Stimulated activated CD8-positive, alpha-beta memory T cell treated with anti-CD3 and anti-CD28 coated beads, Interleukin-7, amount 100 ng/mL, for 1 hour (primary cell): ENCODE results near the gene POTEF.
"Not testable (repeated sequence)": the region's sequence is repeated elsewhere in the genome, so short reads cannot be mapped to it uniquely, and the experiment has no call there.

Experiments
- DNase-seq, 2 donors: peaks; one replicate each; pipeline ENCODE4 v3.0.0-alpha.2; 2020; ENCODE audit warnings: low read depth in 2 of 2

The POTEF gene

DNA sequence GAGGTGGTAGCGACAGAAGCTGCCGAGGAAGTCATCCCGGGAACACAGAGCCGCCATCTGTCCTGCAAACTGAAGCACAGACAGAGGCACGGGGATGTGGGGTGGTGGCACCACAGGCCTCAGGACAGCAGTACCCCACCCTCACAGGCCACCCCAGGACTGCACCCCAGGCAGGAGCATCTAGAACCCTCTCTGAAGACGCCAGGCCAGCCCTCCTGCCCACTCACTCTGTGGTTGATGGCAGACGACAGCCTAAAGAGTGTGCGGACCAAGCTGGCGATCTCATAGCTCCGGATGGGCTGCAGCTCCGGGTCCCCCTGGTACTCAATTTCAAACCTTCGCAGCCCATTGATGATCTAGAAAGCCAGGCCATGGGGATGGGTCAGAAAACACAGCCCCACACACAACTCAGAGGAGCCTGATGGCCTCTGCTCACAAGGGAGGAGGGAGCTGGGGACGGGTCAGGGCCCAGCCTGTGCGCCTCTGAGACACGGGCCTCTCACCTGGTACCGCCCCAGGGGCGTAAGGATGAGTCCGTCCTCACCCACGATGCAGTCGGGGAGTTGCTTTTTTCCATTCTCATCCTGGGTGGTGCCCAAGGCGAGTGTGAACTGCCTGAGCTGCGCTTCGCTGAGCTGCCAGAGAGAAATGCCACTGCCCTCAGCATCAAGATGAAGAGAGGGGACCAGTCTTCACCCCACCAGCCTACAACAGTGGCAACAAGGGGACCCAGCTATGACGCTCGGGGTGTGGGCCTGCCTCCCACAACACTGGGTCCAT is 24.0 kb upstream of the POTEF start:
- no peak for DNase-seq

DNA sequence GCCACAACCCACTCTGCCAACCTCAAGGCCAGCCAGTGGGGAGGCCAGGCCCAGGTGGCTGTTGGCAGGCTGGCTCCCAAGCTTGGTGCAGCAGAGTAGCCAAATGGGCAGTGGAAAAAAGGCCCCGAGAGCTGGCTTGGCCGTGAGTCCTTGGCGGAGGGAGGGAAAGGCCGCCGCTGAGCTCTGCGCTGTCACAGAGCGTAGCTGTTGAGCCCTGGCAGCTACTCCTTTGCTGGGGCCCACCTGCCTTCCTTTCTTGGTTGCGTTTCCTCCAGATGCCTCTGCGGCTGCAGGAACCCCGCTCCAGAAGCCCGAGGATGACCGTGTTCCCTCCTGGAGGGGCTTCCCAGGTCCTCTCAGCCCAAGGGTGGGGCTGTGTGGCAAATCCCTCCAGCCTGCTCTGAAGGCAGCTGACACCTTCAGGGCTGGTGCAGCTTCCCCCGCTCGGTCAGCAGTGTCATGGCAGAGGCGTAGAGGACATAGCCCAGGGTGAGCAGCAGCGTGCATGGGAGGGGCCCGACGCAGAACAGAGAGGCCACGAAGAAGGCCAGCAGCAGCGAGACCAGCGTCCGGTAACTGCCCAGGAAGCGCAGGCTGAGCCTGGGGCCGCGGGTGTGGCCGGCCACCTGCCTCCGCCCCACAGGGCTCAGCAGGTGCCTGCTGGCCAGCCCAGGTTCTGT is 23.3 kb upstream of the POTEF start:
- DNase-seq, result not testable (repeated sequence)

DNA sequence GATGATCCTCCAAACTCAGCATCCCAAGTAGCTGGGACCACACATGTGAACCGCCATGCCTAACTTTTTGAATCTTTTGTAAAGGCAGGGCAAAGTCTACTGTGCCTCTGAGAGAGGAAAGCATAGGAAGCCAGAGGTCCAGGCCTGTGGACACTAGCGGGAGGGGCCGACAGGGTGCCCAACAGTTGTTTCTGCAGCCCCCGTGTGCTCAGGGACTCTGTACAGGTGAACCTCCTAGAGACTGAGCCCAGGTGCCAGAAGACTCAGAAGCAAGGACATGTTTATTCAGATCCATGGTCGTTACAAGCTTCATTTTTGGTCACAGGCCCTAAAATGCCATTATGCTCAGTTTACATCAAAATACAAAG is 22.1 kb upstream of the POTEF start:
- DNase-seq, result not testable (repeated sequence)

DNA sequence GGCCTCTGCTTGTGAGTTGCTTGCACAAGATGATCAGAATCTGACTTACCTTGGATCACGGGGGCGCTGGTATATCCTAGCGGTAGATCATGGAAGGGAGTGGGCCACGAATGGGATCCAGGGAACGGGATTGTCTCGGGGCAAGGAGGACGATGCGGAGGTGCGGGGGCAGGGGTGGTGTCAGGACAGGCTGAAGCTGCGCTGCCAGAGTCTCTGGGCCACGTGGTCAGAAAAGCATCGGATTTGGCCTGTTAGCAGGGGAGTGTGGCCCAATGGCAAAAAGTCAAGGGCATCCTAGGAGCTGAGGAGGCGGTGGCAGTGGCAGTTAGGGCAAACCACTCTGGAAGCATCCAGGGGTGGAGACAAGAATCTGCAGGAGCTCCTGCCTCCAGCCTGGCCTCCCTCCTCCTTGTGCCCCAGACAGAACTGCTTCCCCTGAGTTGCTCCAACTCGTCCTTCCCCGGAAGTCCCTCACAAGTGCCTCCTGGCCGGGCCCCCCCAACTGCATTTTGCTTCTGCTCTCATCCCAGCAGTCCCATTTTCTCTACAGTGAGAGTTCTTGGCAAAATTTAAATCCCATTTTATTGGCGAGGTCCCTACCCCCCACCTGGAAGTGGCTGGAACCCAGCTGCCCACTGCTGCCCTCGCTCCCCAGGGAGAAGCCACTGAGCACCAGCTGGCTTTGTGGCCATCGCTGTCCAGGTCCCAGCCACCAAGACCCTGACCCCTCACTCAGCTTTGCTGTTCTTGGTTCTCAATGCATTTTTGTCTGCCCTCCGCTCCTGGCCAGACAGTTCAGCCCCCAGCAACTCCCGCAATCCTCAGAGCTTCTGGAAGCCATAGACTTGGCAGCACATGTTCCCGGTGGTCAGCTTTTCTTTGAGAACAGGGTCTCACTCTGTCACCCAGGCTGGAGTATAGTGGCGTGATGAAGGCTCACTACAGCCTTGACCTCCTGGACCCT is 21.4 kb upstream of the POTEF start:
- DNase-seq, result no peak

DNA sequence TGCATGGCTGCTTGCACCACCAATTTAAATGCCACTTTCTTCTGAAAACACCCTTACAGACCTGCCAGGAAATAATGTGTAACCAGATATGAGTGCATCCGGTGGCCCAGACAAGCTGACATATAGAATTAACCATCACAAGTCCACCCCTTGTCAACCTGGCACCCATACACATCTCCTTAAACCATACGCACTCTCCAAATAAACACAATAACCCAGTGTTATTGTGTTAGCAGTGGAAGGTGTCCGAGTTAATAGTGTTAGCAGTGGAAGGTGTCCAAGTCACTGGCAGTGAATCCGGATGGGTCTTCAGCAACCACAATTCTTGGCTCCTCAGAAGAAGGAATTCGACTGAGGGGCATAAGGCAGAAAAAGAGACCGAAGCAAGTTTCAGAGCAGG is 19.5 kb upstream of the POTEF start:
- not testable (repeated sequence) for DNase-seq

DNA sequence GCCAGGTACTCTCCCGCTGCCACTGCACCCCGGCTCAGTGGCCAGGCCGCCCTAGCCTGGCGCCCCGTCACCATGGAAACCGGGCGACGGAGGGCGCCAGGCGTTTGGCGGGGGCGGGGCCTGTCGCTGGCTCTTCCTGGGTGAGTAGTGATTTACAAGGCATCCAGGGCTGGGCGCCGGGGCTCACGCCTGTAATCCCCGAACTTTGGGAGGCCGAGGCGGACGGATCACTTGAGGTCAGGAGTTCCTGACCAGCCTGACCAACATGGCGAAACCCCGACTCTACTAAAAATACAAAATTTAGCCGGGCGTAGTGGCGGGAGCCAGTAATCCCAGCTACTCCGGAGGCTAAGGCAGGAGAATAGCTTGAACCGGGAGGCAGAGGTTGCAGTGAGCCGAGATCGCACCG is 16.0 kb upstream of the POTEF start, which contains the start of gene CCDC74B:
CCDC74B (minus strand) TSS at position 107 of the 409 bp plus-strand sequence. CDS start 116 bp downstream, outside the sequence.
- DNase-seq, result peak; percentile 12 to 27

DNA sequence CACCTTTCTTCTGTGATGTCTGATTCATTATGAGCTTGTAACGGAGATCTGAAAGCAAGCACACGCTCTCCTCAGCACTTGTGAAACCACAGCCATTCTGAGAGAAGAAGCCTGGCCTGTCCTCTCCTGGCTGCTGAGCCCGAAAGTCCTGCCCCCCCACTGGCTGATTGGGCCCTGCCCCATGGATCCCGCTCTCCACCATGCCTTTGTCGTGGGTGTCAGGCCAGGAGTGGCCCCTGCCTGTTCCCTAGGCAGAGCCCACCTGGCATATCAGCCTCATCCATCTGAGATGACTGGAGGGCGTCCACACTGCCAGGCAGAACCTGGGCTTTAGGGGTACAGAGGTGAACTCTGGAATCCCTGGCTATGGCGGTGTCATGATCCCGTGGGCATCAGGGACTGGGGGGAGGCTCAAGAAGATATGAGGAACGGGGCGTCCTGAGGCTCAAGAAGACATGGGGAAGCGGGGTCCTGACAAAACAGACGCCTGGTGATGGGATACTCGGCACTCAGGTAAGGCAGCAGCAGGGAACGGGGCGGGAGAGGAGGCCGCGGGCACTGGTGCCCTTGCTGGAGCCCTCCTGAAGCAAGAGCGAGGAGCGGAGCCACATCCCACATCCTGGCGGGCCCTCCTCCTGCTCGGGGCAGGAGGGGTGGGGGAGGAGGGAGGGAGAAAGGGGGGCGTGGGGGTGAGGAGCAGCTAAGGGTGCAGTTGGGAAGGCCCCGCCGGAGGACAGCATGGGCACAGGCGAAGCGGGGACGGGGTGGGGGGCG is 14.4 kb upstream of the POTEF start:
- not testable (repeated sequence) for DNase-seq

DNA sequence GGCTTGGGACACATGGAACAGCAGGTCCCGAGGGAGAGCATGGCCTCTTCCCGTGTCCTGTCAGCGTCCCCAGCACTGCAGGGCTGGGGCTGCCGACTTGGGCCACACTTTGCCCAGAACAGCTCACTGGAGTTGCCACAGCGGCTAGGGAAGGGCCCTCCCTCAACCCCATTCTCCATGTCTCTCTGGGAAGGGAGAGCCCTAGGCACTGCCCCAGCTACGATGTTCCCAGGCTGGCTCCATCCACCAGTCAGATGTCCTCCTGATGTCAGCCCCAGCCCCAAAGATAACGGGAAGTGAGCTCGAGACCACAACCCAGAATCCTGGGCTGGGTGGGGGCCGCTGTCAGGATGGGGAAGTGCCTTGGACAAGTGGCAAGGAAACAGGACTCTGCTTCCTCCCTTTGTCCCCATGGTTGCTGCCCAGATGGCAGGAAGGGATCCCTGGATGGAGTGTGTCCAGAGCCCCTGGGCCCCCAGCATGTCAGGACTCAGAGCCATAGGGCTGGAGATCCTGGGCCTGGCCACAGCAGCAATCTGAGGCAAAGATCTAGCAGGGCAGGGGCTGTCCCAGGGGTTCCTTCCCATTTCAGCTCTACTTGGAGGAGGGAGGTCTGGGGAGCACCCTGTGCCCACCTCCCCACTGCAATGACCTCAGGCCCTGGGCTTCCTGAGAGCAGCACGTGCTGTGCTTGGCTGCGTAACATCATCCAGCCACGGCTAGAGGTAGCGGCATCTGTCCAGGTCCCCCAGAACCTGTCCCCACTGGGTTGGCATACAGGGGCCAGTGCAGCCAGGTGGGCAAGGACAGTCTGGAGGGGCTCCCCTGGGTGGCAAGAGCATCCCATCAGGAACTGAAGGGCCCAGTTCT is 13.6 kb upstream of the POTEF start:
- DNase-seq, result not testable (repeated sequence)

DNA sequence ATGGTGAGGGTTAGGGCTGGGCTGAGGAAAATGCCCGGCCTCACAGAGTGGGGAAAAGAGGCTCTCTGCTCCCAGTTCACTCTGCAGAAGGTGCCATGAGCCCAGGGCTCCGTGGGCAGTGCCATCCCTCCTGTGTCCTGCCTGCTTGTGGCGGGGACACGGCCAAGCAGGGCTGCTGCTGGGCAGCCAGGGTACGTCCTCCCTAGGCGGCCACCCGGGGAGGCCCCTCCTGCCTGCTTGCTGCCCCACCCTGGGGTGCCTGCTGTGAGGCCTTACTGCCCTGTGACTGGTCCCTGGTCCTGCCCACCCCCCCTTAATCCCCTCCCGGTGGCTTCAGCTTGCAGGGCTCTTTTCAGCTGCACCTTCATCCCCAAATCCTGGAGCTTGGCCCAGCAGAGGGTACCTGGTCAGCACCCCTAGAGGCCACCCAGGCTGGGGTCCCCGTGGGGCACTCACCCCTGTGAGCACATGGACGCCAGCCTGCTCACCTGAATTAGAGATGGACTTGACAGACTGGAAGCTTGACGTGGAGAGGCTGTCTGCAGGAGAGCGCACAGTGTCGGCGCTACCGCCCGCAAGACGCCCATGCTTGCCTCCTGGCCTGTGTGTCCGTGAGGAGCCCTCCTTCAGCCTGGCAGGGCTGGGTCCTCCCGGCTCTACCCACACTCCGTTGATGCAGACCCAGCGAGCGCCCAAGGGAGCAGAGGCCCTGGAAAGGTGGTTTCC is 12.8 kb upstream of the POTEF start:
- DNase-seq, result not testable (repeated sequence)

DNA sequence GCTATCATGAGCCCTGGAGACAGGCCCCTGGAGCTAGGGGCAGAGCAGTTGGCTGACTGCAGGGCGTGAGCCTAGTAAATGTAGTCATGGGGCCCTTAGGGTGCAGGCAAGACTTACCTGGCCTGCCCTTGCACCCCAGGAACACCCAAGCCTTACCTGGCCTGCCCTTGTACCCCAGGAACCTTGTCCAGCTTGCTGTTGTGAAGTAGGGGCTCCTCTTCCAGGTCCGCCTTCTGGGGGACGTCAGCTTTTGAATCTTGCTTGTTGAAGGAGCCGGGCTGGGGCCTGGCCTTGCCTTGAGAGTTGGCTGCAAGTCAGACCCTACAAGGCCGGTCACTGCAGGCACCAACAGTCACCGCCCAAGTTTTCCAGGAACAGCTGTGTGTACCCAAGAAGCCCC is 12.0 kb upstream of the POTEF start:
- not testable (repeated sequence) for DNase-seq

DNA sequence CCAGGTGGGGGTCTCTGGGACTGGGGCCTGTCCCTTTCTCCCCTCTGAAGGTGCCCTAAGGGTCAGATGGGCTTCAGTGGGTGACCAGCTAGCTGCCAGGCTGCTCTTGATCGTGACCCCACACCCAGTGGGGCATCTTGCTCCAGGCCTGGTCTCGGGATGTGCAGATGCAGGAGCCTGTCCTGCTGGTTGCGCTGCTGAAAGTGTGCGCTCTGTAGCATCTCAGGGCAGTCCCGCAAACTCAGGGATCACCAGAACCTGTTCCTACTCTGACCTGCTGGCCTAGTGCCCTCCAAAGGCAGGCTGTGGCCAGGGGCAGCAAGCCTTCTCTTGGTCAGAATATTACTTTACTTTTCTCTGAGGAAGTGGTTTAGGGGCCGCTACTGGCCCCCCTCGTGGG is 11.5 kb upstream of the POTEF start:
- not testable (repeated sequence) for DNase-seq

DNA sequence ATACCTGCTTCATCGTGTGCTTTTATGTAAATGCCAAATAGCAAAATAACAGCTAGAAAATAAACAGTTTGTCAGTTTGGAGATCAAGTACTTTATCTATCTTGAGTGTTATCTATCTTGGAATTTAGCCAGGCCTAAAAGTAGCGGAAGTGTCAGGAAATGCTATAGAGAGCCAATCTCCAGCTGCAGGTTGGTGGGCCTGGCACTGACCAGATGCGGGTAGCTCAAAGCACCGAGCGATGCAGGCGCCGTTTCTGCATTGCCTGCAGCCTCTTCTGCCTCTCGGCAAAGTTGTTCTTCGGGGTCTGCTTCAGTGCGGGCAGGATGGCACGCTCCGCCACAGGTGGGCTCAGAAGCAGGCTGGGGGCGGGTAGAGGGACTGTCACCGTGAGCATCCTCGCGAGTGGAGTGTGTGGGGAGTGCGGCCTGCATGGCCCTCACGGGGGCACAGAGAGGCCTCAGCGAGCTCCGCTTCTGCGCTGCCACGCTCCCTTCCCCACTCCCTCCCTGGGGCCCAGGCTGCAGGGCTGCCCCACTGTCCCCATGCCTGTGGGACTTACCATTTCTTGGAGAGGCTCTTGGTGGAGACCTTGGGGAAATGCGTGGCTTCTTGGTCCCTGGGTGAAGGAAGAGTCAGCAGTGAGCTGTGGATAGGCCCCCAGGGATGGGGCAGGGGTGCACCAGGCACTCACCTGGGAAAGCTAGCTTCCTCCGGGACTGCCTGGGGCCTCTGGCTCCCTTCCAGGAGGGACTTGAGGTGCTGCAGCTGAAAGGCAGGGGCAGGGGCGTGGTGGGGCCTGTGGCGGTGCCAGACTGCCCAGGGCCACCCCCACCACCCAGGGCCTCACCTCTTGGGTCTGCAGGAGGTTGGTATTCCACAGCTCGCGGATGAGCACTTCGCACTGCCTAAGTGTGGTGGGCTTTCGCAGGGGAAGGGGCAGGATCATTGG is 10.6 kb upstream of the POTEF start:
- DNase-seq, result not testable (repeated sequence)

DNA sequence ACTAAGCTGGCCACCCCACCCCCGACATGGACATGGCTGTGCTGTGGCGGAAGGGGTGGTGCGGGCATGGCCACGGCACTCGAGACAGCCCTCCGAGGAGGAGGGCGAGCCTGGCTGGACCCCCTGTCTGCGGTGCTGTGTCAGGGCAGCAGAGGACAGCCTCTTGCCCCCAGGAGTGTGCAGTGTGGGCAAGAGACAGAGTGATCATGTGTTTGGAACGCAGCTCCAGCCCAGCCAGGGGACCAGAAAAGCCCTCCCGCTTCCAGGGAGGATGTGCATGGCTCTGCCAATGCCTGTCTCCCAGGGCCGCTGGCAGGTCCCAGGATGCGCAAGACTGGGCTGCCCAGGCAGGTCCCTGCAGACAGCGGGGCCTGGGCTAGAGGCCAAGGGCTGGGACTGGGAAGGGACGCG is 9.8 kb upstream of the POTEF start:
- not testable (repeated sequence) for DNase-seq

DNA sequence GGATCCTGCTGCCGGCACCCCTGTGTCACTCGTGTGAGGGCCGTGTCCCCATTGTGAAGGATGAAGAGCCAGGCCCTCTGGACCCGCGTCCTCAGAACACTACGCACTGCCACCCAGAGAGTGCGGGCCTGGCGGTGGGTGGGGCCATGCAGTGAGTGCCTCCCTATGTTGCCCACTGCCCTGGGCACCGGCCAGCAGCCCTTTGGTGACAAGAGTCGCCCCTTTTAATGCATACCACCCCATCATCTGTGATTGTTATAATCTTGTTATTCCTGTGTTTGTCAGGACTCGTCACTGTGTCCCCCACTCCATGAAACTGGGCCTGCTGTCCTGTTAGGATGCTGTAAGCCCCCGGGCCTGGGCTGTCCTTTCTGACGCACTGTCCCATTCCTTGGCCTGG is 9.3 kb upstream of the POTEF start:
- not testable (repeated sequence) for DNase-seq

DNA sequence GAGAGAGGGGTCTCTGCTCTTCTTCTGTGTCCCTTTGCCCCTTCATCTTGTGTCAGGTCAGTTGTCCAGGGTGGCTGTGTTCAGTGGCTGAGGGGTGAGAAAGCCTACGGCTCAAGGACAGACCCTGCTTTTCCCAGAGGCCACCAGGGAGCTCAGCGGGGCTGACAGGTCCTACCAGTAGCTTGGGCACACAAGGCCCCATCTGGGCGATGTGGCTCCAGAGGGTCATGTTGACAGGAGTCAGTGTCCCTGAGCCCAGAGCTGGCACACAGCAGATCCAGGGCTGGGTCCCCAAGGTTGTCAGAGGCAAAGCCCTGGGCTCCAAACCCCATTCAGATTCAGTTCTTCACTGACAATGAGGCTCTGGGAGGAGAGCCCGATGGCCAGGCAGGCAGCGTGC is 8.1 kb upstream of the POTEF start:
- not testable (repeated sequence) for DNase-seq

DNA sequence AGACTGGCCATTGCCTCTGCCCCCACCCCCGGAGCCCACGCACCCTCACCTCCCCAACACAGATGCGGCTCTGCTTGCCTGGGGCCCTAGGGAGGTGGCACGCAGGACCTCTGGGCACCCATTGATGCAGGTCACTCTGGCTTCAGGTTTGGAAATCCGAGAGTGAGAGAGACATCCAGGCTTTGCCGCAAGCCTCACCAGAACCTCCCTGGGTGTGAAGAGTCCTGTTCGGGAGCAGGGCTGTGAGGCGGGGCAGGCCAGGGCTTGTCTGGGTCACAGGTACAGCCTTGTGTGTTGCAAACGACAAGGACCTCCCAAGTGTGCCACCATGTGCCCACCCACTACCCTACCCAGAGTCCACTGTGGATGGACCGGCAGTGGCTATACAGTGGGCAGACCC is 7.5 kb upstream of the POTEF start:
- not testable (repeated sequence) for DNase-seq

DNA sequence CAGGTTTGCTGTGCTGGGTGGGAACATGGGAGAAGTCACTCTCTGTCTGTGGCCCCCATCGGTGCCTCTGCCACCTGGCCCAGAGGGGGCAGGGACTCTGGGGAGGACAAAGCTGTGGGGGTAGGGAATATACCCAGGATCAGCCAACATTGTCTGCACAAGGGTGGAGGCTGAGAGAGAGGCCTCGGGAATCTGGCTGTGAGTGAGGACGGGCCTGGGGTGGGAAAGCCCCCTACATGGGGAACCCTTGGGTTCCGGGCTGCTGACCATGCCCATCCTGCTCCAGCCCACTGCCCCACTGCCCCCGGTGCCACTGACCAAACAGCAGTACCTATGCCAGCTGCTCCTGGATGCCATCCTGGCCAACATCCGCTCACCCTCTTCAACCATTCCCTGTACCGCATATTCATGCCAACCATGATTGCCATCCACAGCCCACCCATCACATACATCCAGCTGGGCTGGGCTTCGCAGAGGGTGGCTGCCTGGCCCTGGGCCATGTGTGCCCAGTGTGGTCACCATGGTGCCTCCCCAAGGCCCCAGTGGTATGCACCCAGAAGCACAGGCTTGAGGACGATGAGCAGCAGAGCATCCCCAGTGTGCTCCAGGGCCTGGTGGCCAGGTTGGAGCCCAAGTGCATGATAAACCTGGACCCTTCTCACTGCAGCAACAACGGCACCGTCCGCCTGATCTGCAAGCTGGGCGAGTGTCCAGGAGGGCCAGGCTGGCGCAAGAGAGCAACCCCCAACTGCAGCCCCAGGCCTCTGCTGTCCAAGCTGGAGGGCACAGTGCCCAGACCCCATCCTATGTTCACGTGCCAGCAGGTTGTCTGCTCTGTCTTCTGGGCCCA is 6.9 kb upstream of the POTEF start:
- no peak for DNase-seq
